KOPT-K1 (cell line): ENCODE measurements around the gene PDE2A.
"Not testable (repeated sequence)": the region's sequence is repeated elsewhere in the genome, so short reads cannot be mapped to it uniquely, and the experiment has no call there.

Source experiments
- H3K27ac ChIP-seq: fragments of 200-600 bp; sonication (generic); 2 replicates; pipeline ENCODE4 v1.5.1; 2016; ENCODE audit warnings: antibody characterized with exemption, mild to moderate bottlenecking, low read depth, low read length; ENCODE audit not compliant: poor library complexity, severe bottlenecking
- H3K36me3 ChIP-seq: fragments of 200-600 bp; sonication (generic); 2 replicates; pipeline ENCODE4 v1.5.1; 2017; ENCODE audit warnings: antibody characterized with exemption, mild to moderate bottlenecking, low read length, moderate library complexity; ENCODE audit not compliant: insufficient read depth
- H3K9me3 ChIP-seq: fragments of 200-600 bp; sonication (generic); 2 replicates; pipeline ENCODE4 v1.5.1; 2017; ENCODE audit warnings: antibody characterized with exemption, low read length, mild to moderate bottlenecking; ENCODE audit not compliant: insufficient read depth, poor library complexity, severe bottlenecking

PDE2A gene

GRCh38 chr11:72574548-72575460 lies 99.4 kb downstream of the PDE2A start:
- H3K9me3 ChIP-seq = no peaks in the 10 kb centered on the region
- no peak overlapping the region for H3K27ac ChIP-seq
- no peaks in the 10 kb centered on the region for H3K36me3 ChIP-seq

GRCh38 chr11:72573855-72574445 lies 100.3 kb downstream of the PDE2A start:
- Histone ChIP-seq H3K9me3 (no peaks in the 10 kb centered on the region), H3K36me3 (no peaks in the 10 kb centered on the region), H3K27ac (no peak overlapping the region)

GRCh38 chr11:72573072-72573854 lies 101.0 kb downstream of the PDE2A start:
- Histone ChIP-seq H3K27ac (no peak overlapping the region), H3K9me3 (no peaks in the 10 kb centered on the region), H3K36me3 (no peaks in the 10 kb centered on the region)

- H3K9me3 ChIP-seq, H3K27ac ChIP-seq, H3K36me3 ChIP-seq: not testable (repeated sequence)
Observed at GRCh38 chr11:72572540-72572939, 101.7 kb downstream of the PDE2A start.

- no peaks in the 10 kb centered on the region for H3K36me3 ChIP-seq
- H3K27ac ChIP-seq = no peak overlapping the region
Observed at GRCh38 chr11:72570893-72571661, 103.1 kb downstream of the PDE2A start.

GRCh38 chr11:72569966-72570892 lies 104.0 kb downstream of the PDE2A start:
- no peak overlapping the region for H3K27ac ChIP-seq
- H3K9me3 ChIP-seq = no peaks in the 10 kb centered on the region
- no peaks in the 10 kb centered on the region for H3K36me3 ChIP-seq

More at GRCh38 chr11:72570893-72571661, 103.1 kb downstream of the PDE2A start:
- H3K9me3 ChIP-seq = no peaks in the 10 kb centered on the region

GRCh38 chr11:72568861-72569260 lies 105.4 kb downstream of the PDE2A start:
- H3K36me3 ChIP-seq = no peaks in the 10 kb centered on the region
- no peaks in the 10 kb centered on the region for H3K9me3 ChIP-seq
- H3K27ac ChIP-seq = no peak overlapping the region

GRCh38 chr11:72562431-72562830 lies 111.8 kb downstream of the PDE2A start:
- Histone ChIP-seq H3K27ac (no peak overlapping the region), H3K9me3 (no peaks in the 10 kb centered on the region), H3K36me3 (no peaks in the 10 kb centered on the region)

- no peaks in the 10 kb centered on the region for H3K9me3 ChIP-seq
- H3K36me3 ChIP-seq = no peaks in the 10 kb centered on the region
- no peak overlapping the region for H3K27ac ChIP-seq
Observed at GRCh38 chr11:72561856-72562255, 112.4 kb downstream of the PDE2A start.

GRCh38 chr11:72560864-72561263 lies 113.4 kb downstream of the PDE2A start:
- not testable (repeated sequence) for H3K36me3 ChIP-seq, H3K27ac ChIP-seq

GRCh38 chr11:72556433-72556832 lies 117.8 kb downstream of the PDE2A start:
- Histone ChIP-seq H3K27ac (no peak overlapping the region), H3K9me3 (no peaks in the 10 kb centered on the region), H3K36me3 (no peaks in the 10 kb centered on the region)

More at GRCh38 chr11:72560864-72561263, 113.4 kb downstream of the PDE2A start:
- not testable (repeated sequence) for H3K9me3 ChIP-seq

- not testable (repeated sequence) for H3K9me3 ChIP-seq, H3K27ac ChIP-seq, H3K36me3 ChIP-seq
Observed at GRCh38 chr11:72555014-72555522, 119.2 kb downstream of the PDE2A start.

GRCh38 chr11:72553706-72554105 lies 120.5 kb downstream of the PDE2A start:
- Histone ChIP-seq H3K9me3 (no peaks in the 10 kb centered on the region), H3K27ac (no peak overlapping the region), H3K36me3 (no peaks in the 10 kb centered on the region)
